CD4-positive, alpha-beta T cell treated with Interleukin-15 for 1 hour (primary cell): ENCODE data around the gene MPPED1.

Experiments used
- DNase-seq: peaks from one replicate; pipeline ENCODE4 v3.0.0-alpha.2; 2020

The MPPED1 gene

DNA sequence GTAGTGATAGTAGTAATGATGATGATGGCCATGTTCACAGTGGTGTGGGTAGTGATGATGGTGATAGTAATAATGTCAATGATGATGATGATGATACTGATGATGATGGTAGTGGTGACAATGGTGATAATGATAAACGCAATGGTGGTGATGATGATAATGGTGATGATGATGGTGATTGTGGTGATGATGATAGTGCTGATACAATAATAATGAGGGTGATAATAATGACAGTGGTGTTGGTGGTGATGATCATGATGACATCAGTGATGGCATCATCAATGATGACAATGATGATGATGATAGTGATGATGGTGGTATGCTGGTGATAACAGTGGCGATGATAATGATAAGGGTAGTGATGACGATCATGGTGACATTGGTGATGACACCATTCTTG is 92.3 kb downstream of the MPPED1 start:
- DNase-seq: no peak

DNA sequence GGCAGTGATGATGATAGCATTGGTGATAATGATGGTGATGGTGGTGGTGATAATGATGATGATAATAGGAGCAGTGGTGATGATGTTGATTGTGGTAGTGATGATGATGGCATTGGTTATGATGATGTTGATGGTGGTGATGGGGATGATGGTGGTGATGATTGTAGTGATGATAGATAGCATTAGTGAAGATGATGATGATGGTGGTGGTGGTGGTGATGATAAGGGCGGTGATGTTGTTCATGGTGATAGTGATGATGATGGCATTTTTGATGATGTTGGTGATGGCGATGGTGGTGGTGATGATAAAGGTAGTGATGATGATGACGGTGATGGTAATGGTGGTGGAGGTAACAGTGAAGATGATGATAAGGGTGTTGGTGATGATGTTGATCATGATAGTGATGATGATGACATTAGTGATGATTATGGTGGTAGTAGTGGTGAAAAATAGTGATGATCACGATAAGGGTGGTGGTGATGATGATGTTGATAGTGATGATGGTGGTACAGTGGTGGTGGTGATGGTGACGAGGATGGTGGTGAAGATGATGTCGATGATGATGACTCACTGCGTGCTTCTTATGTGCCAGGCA is 93.0 kb downstream of the MPPED1 start:
- no peak for DNase-seq

DNA sequence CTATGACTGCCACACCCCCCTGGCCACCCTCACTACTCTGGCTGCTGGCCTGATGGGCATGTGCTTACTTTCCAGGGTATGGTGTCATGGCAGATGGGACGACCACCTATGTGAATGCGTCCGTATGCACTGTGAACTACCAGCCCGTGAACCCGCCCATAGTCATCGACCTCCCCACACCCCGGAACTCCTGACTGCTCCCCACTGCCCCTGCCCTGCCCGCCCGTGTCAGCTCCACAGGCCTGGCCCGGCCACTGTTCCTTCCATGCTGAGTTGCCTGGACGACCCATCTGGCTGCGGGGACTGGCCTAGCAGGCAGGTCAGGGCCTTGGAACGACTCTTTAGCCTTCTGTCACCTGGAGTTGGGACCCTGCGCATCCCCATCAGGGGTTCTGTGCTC is 93.6 kb downstream of the MPPED1 start:
- DNase-seq: no peak

DNA sequence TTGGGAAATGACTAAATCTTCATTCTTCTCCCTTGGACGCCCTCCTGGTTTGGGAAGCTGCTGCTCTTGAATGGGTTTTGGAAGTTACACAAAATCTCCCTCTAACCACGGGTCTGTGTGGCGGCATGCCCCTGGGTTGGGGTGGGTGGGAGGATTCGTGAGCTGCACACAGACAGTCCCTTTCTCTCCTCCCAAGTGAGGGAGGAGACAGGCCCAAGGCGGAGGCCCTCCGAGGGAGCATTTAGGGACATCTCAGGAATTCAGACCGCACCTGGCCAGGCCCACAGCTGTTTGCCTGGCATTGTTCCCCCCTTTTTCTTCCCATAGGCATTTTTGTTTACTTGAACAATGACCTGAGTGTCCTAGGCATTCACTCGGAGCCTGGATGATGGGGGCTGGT is 94.1 kb downstream of the MPPED1 start:
- DNase-seq: no peak

DNA sequence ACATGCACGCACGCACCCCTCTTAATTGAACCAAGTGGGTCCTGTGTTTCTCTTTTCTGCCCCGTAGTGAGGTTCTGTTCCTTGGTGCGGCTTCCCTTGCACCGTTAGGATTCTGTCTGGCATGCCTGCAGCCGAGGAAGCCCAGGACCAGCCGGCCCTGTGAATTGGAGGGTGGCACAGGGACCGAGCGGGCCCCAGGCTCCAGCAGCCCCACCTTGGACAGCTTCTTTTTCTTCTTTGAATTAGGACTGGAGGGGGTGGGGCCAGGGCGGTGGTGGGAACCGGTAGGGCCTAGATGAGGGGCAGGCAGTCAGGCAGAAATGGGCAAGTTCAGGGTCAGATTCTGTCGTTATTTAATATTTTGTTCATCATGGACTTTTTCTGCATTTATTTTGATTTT is 94.7 kb downstream of the MPPED1 start:
- DNase-seq: no peak

DNA sequence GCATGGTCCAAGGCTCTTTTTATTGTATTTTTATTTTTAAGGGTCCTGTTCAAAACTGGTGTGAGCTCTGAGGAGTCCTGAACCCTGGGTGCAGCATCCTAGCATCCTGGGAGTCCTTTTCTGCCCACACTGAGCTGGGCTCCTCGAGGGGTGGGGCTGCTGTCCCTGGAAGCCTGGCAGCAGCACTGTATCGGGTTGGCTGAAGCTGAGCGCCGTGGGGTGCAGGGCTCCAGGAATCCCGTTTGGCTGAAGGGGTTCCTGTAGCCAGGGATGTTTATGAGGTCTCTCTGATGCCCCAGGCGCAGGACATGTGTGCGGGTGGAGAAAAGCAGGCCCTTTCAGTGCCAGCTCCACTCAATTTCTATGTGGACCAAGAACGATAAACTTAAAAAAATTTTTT is 95.4 kb downstream of the MPPED1 start:
- DNase-seq: no peak

DNA sequence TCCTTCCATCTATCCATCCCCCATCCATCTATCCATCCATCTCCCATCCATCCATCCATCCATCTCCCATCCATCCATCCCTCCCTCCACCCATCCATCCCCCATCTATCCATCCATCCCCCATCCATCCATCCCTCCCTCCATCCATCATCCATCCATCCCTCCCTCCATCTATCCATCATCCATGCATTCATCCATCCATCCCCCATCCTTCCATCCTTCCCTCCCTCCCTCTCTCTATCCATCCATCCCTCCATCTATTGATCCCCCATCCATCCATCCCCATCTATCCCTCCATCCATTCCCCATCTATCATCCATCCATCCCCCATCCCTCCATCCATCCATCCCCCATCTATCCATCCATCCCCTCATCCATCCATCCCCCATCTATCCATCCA is 96.7 kb downstream of the MPPED1 start:
- DNase-seq: no peak

DNA sequence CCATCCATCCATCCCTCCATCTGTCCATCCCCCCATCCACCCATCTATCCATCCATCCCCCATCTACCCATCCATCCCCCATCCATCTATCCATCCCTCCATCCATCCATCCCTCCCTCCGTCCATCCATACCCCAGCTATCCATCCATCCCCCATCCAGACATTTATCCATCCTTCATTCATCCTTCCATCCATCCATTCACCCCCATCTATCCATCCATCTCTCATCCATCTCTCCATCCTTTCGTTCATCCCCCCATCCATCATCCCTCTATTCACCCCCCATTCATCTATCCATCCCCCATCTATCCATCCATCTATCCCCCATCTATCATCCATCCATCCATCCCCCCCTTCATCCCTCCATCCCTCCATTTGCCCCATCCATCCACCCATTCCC is 97.5 kb downstream of the MPPED1 start:
- DNase-seq: no peak

DNA sequence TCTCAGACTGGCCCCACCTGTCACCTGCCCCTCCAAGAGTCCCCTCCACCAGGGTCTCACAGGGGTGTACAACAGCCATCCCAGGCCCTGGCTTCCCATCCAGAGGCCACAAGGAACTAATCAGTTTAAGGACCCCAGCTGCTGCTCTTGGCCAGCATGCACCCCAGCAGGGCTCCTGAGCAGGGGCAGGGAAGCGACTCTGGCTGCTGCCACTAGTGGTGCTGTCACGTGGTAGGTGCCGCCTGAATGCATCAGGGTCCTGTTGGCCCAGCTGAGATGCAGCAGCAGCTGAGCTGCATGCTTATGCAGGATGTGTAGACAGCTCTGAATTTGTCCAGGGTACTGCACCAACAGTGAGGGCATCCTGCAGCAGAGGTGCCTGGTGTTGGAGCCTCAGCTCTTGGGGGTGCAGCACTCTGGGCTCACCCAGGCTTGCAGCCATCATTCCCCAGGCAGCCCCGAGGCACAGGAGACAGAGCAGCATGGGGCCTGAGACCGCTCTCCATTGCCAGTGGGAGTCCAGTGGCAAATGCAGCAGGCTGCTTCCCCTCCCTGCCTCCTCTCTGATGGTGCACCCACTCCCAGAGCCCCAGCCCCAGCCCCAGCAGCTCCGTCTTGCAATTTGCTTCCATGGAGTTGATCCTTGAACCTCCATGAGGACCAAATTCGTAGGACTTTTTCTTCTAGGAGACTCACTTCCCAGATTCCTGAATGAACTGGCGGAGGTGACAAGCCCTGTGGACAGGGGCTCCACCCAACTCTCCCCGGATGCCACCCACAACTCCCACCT is 98.7 kb downstream of the MPPED1 start:
- DNase-seq: no peak

DNA sequence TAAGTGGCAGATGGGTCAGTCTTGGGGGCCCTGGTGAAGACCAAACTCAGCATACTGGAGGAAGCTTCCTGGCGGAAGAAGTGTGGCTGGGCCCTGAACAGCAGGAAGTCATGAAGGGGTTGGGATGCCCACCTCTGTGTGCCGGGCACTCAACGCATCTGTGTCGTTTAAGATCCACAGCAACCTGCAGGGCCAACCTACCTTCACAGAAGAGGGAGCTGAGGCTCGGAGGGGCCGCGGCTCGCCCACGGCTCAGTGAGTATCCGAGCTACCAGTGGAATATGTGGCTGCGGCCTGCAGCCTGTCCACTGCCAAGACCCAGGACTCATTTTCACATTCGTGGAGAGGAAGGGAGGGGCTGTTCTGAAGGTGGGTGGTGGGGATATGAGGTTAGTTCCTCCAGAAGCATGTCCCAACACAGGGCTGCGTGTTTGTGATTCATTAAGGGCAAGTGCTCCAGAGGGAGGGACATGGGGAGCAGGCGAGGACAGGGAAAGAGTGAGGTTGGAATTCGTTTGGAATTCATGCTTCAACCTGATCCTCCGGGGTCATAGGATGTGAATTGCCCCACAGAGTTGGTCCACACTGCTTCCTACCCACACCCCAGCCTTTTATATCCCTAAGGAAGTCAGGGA is 99.6 kb downstream of the MPPED1 start:
- no peak for DNase-seq

DNA sequence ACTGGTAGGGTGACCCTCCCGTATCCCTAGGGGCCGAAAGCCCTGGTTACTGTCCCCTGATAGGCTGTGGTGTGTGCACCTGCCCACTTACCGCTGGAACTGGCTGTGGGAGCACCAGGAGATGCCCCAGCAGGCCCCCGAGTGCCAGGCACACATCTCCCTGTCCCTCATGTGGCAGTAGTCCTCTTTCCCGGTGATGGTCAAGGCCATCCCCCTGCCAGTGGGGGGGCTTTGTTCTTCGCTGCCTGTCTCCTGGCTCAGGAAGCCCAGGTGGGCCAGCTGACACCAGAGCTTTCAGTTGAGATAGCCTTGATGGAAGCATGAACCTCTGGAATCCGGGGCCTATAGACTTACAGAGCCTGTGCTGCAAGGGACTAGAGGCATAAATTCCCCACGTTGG is 100.5 kb downstream of the MPPED1 start:
- no peak for DNase-seq

DNA sequence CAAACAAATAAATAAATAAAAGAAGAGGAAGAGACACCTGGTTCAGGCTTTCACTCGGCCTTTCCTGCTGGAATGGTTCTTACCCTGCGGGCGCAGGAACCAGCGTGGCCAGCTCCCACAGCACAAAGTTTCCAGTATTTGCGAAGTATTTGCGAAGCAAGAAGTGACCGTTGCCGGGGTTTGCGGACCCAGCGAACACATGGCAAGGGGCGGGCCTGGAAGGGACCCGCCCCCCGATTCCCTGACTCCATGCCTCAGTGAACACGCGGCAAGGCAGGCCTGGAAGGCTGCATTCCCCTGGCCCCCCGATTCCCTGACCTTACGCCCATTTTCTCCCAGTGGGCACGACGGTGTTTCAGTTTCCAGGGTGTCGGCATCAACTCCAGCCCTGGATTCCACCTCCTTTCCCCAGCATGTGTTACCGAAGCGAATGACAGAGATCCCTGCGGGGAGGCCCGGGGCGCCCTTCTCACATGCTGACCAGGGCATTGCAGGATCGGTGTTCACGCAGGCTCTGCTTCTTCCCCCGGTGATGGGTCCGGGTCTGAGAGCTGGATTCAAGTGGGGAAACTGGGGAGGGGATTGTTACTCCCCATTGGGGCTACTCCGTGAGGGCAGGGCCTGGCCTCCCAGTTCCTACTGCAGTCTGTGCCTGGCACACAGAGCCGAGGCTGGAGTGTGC is 102.8 kb downstream of the MPPED1 start:
- no peak for DNase-seq

DNA sequence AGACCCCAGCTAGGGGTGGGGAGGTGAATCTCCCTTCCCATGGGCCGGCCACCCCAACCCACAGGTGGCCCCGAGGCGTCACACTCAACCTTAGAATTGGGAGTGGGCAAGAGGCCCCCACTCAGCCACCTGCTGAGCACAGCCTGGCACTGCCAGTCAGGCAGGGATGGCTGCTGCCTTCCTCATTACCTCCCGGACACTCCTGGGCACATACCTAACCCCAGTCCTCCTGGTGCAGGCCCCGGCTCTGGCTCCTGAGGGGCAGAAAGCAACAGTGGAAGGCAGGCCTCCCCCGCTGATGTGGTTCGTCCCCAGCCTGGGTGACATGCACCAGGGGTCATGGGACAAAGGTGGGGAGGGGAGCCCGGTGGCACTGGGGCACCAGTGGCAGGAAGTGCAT is 103.6 kb downstream of the MPPED1 start:
- no peak for DNase-seq

DNA sequence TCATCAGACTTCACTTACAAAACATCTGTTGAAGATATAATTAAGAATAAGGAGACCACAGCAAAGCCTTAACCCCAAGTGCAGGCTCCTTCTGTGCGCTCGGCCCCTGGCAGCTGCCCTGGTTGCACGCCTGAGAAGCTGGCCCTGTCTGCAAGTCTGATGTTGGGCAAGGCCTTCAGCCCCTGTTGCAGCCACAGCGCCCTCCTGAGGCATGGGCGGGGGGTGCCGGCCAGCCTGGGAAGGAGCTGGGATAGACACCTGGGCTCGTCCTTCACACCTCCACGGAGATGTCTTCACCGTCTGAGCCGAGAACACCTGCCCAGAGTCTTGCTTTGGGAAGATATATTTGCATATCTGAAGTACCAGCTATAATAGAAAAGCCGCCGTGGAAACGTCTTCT is 104.1 kb downstream of the MPPED1 start:
- DNase-seq: no peak

DNA sequence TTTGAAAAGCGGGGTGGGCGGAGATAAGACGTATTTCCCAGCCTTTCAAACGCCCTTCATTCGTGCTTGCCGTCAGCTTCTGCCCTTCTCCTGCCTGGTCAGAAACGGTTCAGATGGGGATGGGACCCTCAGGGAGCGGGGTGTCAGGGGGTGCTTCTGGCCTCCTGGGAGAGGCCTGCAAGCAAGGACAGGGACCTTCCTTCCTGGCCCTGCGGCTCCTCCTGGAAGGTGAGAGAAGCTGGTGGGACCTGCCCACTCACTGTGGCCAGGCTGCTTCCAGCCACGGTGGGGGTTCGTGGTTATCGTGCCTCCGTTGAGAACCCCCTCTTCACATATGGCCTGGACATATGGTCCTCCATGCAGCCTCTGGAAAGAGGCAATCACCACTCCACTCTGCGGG is 104.6 kb downstream of the MPPED1 start:
- no peak for DNase-seq

DNA sequence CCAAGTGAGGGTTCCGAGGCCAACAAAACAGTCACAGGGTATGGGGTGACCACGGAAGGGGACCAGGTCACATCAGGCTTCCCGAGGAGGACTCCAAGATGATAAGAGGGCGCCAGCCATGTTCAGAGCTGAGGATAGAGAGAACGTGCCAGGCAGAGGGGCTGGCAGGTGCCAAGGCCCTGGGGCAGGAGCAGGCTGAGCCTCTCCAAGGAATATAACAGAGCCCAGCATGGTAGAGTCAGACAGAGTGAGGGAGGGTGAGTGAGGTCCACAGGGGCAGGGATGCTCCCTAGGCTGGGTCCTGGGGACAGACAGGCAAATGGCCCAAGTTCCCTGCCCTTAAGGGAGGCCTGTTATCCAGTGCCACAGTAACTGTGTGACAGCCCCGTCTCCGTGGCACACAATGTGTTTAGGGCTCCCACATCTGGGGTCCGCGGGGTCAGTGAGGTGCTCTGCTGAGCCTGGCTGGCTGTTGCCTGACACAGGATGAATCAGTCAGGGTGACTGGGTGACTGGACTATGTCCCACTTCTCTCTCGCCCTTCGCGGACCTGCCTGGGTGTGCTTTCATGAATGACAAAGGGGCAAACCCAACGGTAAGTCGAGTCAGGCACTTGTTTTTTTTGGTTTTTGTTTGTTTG is 105.3 kb downstream of the MPPED1 start:
- no peak for DNase-seq

DNA sequence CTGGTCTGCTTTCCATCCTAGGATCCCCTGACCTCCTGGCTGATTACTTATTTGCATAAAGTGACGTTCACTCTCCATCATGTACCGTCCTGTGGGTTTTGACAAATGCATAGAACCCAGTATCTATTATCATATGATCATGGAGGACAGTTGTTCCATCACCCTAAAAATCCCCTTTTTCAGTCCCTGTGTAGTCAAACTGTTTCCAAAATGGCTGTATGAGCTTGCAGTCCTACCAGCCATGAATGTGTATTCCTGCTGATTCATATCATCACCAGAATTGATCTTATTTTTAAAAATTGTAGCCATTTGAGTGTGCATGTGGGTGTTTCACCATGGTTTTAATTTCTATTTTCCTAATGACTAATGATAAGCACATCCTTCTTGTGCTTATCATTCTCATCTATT is 108.8 kb downstream of the MPPED1 start:
- DNase-seq: no peak

DNA sequence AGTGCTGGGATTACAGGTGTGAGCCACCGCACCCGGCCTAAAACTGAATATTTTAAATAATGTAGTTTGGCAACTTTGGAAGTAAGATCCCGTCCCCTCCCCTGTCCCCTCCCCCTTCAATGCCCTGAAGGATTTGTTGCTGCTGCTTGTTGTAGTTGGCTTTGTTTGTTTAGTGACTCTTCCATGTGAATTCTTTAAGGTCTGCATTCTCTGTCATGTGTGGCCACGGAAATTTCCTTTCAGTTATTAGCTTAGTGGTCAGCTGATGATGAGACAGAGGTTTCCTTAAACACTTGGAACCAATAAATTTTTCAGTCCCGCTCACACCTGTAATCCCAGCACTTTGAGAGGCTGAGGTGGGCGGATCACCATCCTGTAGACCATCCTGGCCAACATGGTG is 109.9 kb downstream of the MPPED1 start:
- DNase-seq: no peak

DNA sequence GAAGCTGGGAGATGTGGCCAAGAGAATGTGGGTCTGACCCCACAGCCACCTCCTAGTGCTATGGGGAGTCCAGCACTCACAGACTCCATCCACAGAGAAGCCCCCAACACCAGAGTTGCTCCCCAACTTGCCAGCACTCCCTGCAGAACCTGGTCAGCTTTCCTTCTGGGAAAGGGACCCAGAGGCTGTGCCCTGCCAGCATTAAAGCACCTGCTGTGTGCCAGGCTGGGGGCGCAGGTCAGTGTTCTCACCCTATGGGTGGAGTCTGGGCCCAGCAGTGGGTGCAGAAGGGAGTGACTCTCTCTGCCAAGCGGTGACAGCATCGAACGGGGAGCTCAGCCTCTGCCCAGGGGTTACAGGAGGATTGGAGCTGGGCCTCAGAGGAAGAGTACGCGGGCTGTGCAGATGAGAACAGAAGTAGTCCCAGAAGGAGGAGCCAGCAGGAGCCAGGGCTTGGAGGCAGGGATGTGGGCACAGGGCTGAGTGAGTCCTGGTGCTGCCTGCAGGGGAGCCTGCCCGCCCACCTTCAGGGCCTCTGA is 114.4 kb downstream of the MPPED1 start:
- DNase-seq: no peak

DNA sequence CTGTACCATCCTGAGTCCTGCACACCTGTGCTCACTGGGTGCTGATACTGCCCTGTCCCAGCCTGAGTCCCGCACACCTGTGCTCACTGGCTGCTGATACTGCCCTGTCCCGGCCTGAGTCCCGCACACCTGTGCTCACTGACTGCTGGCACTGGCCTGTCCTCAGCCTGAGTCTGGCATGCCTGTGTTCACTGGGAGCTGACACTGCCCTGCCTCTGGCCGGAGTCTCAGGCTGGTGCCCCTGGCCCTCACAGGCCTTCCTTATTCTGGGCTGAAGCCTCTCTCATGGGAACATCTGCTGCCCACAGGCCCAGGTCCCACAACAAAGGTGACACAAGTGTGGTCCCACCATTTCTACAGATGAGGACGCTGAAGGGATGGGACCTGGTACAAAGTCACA is 115.1 kb downstream of the MPPED1 start:
- no peak for DNase-seq

DNA sequence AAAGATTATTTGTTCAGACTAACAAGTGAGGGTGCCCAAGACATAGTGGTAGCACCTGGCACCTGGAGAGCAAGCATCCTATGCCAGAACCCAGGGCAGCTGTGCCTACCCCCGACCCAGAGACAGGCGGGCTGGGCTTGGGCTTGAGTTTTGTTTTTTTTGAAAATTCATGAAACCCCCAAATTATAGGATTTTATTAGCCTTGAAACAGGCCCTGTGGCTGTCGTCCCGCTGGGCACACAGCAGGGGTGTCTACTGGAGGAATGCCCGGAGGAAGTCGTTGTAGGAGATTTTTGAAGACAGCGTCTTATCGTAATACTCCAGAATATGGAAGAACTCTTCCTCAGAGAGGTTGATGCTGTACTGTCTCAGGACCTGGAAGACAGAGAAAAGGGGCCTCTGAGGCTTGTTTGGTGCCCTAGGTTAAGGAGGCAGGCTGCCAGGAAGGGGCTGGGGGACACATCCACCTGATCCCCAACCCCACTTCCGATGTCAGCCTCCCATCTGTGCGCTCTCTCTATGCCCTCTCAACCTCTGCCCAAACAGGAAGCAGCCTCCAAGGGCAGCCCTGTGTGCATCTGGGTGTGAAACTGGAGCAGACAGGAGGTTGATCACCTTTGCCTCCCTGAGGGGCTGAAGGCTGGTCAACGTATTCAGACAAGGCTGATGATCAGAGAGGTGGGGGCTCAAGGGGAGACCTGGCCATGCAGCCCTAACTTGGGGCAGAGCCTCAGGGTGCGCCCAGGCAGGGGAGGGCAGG is 117.0 kb downstream of the MPPED1 start:
- DNase-seq: no peak

DNA sequence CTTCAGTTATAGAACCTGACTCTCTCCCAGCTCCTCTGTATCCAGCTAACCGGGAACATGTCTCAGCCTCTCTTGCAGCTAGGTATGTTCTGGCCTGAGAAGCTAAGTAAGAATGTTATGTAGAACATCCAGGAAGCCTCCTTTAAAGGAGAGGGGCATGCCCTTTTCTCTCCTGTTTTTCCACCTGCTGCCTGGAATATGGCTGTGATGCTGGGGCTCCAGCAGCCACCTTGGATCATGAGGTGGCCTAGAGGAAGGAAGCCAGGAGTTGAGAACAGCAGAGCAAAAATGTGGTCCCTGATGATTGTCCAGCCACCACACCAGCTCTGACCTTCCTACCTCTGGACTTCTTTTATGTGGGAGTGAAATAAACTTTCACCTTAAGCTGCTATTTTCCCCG is 117.6 kb downstream of the MPPED1 start:
- no peak for DNase-seq
